Omental fat pad (tissue), 4 donors: ENCODE results near the gene GDA. TPM values are rescaled to one million over a fixed set of nuclear protein-coding genes. Genes with fewer than 3 reads are reported as not detected.

Experiments used
- ATAC-seq: fragments of 150-250 bp; one replicate; pipeline ENCODE4 v1.9.1; 2016; ENCODE audit warnings: mild to moderate bottlenecking, moderate library complexity; ENCODE audit not compliant: low FRiP score
- DNase-seq: peaks from one replicate; pipeline ENCODE4 v3.0.0-alpha.2; 2019; ENCODE audit warnings: low spot score
- CTCF ChIP-seq, 3 donors: fragments of 450-650 bp; IDR thresholded peaks; one replicate each; pipeline ENCODE4 v1.5.1; 2016 to 2017; ENCODE audit warnings: antibody characterized with exemption in 3 of 3, mild to moderate bottlenecking in 3 of 3, moderate library complexity in 2 of 3
- total RNA-seq, 4 donors: library from RNA; depleted of rRNA; stranded (reverse); fragments of >200 nt; gene quantifications; one replicate each; pipeline ENCODE4 v1.1.0, GENCODE V29; 2016

Gene GDA
- total RNA-seq, 4 donors from 2014 or later, result not detected

GRCh38 chr9:72145733-72146505, 3.3 kb upstream of the GDA start:
- ATAC-seq, result no peak
- no peak for DNase-seq
- no peak for TF ChIP-seq CTCF (IDR thresholded peaks at IDR 0.05)

GRCh38 chr9:72147676-72148075, 1.6 kb upstream of the GDA start:
- TF ChIP-seq CTCF (IDR thresholded peaks at IDR 0.05), result no peak
- DNase-seq (no peak), ATAC-seq (no peak)

DNA sequence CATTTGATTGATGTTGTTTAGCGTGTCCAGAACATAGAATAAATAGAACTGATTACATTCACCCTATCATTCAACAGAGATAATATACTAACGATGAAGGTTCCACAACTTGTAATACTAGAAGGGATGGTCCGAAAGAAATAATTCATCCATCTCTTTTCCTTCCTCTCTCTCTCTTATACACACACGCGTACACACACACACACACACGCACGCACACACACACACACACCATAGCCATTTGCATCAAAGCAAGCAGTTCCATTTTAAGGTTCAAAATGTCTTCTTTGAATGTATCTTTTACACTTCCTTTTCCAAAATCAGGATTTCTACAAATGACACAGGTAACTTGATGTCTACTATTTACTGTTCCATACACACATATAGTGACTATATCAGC, 887 bp downstream of the GDA start:
- ATAC-seq (no peak), DNase-seq (no peak)
- TF ChIP-seq CTCF (IDR thresholded peaks at IDR 0.05), result no peak

DNA sequence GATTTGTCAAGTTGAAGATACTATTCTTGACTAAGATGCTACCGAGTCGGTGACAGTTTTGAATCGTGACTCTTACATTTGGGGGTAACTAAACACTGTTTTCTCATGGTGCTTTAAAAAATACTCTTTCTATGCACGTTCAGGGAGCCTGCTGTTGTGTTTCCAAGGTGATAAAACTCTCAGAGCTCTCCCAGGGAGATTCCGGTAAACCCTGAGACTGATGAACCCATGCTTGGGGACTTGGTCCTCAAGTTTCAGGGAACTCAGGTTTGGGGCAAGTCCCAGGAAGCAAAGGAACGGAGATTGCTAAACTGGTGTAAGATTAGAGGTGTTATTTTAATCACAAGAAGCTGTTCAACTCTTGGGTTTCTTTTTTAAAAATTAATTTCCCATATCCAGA, 1.4 kb downstream of the GDA start:
- no peak for TF ChIP-seq CTCF (IDR thresholded peaks at IDR 0.05)
- DNase-seq (no peak), ATAC-seq (no peak)

GRCh38 chr9:72151104-72151503, 1.9 kb downstream of the GDA start:
- no peak for TF ChIP-seq CTCF (IDR thresholded peaks at IDR 0.05)
- DNase-seq, result no peak
- no peak for ATAC-seq

DNA sequence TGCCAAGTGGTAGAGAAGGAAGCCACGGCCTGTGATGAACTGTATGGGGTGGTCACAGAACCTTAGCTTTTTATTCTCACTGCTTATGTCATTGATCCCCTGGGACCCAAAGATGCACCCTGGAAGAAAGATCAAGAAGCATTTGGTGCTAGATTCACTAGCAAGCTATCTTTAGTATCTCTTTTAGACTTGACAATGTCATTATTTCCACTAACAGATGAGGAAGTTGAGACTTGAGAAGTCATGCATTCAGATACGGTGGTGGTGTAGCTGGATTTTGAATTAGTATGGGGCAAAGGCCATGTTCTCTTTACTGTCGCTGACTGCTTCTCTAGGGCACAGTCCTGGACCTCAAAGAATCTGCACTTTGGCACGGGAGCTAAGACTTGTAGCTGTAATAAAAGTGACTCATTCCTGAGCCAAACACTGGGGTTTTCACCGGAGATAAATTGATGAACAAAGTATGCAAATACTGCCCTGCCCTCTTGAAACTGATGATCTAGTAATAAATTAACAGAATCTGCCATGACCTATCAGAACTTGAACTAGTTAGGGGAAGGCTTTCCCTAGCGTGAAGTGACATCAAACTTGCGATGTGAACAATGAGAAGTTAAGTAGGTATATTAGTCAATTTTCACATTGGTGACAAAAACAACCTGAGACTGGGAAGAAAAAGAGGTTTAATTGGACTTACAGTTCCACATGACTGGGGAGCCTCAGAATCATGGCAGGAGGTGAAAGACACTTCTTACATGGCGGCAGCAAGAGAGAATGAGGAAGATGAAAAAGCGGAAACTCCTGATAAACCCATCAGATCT, 5.4 kb downstream of the GDA start:
- no peak for ATAC-seq
- TF ChIP-seq CTCF (IDR thresholded peaks at IDR 0.05), result no peak

More for the DNA sequence above, 5.4 kb downstream of the GDA start:
- no peak for DNase-seq
